ENCODE data around the gene KSR2. TPM values are rescaled to one million over a fixed set of nuclear protein-coding genes. Genes with fewer than 3 reads are reported as not detected.

Gene KSR2
- total and polyA plus RNA-seq, 10 of the 15 experiments (the other 5 are each of a cell fraction or from before 2014, with no cell fraction given) = under 0.01 to 1.5 (median 0.01) TPM; not detected in 3

- intact Hi-C loops (cut with micrococcal nuclease; ENCODE audit: unreplicated experiment) = no loop called here
- Histone ChIP-seq H3K4me1 (ENCODE audit: control insufficient read depth, insufficient read depth, low read length) (no peaks in the 10 kb centered on the region), H3K27ac (ENCODE audit: control insufficient read depth, insufficient read depth) (no peak overlapping the region), H3K4me2 (ENCODE audit: control insufficient read depth, insufficient read depth) (no peak overlapping the region), H3K36me3 (ENCODE audit: control insufficient read depth in 2 of 2, insufficient read depth in 2 of 2, low read length in 1 of 2) (no peaks in the 10 kb centered on the region), H3K4me3 (no peak overlapping the region), H3K27me3 (replicated peaks in 1 of 2; ENCODE audit: control insufficient read depth in 2 of 2, insufficient read depth in 2 of 2, low read length in 1 of 2) (no peaks in the 10 kb centered on the region), H4K20me1 (ENCODE audit: control insufficient read depth, insufficient read depth) (no peaks in the 10 kb centered on the region), H2AFZ (ENCODE audit: control insufficient read depth, low read depth, low read length) (no peak overlapping the region), H3K9ac (ENCODE audit: control insufficient read depth, insufficient read depth, low read length) (no peak overlapping the region), H3K9me3 (replicated peaks; ENCODE audit: control insufficient read depth, insufficient read depth, low read length) (no peaks in the 10 kb centered on the region; the same call in 2 of the 3 replicates), H3K79me2 (ENCODE audit: control insufficient read depth, insufficient read depth, low read length) (no peaks in the 10 kb centered on the region)
- no TSS peak for BruUV-seq (replicated peaks)
- FAIRE-seq = no peak
- WGBS (ENCODE audit: insufficient coverage, insufficient replicate concordance, low lambda C conversion rate, missing lambda C conversion rate) = 14% methylated on average over 7 of the region's 7 CpGs
- ChIA-PET RAD21 (ENCODE audit: unreplicated experiment) (no interaction called here), CTCF (no interaction called here), SMC1A (ENCODE audit: uncharacterized antibody, unreplicated experiment) (no interaction called here), POLR2A (no interaction called here)
- DNase-seq (ENCODE audit: low read depth, low spot score) = no peak
- TF ChIP-seq SMARCA5 (IDR thresholded peaks at IDR 0.05) (no peak), MTA2 (IDR thresholded peaks at IDR 0.05; ENCODE audit: low read depth) (no peak), SIN3A (IDR thresholded peaks at IDR 0.05; ENCODE audit: low read depth, low read length) (no peak), USF2 (IDR thresholded peaks at IDR 0.05; ENCODE audit: borderline replicate concordance, low read depth, low read length) (no peak), SUPT20H (IDR thresholded peaks at IDR 0.05; ENCODE audit: borderline replicate concordance, control insufficient read depth, low read depth, low read length) (no peak), IRF4 (IDR thresholded peaks at IDR 0.05; ENCODE audit: low read depth, low read length) (no peak), CEBPZ (IDR thresholded peaks at IDR 0.05; ENCODE audit: low read depth, low read length) (no peak), IKZF1 (conservative IDR thresholded peaks at IDR 0.05) (no peak), KAT2A (conservative IDR thresholded peaks at IDR 0.05; ENCODE audit: control insufficient read depth, low read depth, low read length) (no peak), MEF2B (IDR thresholded peaks at IDR 0.05; ENCODE audit: partially characterized antibody, poor library complexity, severe bottlenecking) (no peak), RBBP5 (conservative IDR thresholded peaks at IDR 0.05) (no peak), HDAC6 (IDR thresholded peaks at IDR 0.05; ENCODE audit: unreplicated experiment) (no peak), BMI1 (IDR thresholded peaks at IDR 0.05; ENCODE audit: borderline replicate concordance) (no peak), RAD51 (IDR thresholded peaks at IDR 0.05) (no peak)
- ATAC-seq = no peak
- in situ Hi-C loops (cut with MboI) = no loop called here
Observed at GRCh38 chr12:117593815-117594400, 374.9 kb downstream of the KSR2 start.

Data from GM12878 (cell line).